HG03064 (cell line): Measurements from ENCODE around the gene ZNF778.

Experiments used
- ATAC-seq: cut with Tn5 transposase; IDR thresholded peaks from one replicate; pipeline ENCODE4 v1.9.1; 2021; ENCODE audit warnings: low read depth; ENCODE audit not compliant: unreplicated experiment

The ZNF778 gene

DNA sequence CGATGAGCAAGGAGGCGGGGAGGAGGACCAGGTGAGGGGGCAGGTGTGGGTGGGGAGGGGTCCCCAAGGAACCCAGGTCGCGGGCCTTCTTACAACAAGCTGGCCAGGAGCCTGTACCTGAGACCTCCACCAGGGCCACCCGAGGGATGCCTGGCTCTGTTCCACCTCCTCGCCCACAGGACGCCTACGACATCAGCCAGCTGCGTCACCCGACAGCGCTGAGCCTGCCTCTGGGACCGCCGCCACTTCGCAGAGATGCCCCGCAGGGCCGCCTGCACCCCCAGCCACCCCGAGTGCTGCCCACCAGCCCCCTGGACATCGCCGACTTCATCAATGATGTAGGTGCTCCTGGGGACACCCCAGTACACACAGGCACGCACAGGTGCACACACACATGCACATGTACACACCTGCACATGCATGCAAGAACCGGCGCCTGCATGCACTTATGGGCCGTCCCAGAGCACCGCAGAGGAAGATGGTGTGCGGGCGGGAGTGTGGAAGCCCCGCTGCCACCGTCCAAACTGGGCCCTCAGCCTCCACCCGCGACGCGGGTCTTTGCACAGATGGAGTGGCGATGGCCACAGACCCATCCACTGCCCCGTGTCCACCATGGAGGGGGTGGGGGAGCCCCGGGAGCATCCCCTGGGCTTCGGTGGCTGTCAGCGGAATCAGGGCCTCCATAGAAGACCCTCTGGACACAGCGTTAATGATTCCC is 23.8 kb upstream of the ZNF778 start:
- ATAC-seq = no peak

DNA sequence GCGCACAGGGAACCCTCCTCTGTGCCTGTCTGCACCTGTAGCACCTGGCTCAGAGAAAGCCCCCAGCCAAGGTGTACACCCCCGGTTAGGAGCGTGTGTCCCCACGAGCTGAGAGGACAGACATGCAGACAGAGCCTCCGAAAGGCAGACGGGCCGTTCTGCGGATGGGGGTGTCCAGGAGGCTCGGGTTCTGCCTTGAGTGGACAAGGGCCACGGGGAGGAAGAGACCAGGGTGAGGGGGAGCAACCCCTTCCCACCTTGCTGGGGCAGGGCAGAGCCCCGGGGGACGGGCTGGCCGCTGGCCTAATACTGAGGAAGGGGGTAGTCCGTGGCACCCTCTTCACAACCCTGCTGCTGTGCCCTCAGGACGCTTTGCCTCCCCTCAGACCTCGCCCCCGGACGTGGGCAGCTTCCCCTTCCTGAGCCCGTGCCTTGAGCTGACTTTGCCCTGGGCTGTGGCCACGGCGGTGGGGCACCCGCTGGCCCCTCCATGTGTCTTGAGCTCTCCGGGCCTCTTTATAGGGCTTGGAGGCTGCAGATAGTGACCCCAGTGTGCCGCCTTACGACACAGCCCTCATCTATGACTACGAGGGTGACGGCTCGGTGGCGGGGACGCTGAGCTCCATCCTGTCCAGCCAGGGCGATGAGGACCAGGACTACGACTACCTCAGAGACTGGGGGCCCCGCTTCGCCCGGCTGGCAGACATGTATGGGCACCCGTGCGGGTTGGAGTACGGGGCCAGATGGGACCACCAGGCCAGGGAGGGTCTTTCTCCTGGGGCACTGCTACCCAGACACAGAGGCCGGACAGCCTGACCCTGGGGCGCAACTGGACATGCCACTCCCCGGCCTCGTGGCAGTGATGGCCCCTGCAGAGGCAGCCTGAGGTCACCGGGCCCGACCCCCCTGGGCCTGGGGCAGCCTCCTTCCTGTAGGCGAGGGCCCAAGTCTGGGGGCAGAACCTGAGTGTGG is 22.9 kb upstream of the ZNF778 start:
- ATAC-seq = no peak

- ATAC-seq = no peak
These were observed 21.9 kb upstream of the ZNF778 start for GRCh38 chr16:89195521-89196171.

DNA sequence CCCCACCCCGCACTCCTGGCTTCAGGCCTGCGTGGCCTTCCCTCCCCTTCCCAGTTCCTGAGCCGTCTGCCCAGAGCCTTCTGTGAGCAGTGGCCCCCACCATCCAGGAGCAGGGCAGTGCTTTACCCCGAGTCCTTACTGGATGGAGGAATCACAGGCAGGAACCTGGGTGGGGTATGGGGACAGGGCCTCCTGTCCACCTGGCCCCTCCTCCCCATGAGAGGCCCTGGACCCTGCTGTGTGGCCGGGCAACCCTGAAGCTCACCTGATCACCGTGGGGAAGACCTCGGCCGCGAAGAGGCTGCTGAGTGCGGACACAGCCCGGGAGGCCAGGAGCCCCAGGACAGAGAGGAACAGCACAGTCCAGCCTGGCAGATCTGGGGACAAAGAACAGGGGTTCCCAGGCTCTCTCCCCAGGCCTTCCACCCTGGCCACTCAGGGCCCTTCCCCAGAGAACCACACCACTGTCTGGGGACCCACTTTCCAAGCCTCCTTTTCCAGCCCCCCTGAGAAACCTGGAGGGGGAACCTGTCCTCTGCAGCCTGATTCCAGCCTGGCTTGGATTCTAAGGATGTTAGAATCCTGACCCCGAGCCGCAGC is 20.4 kb upstream of the ZNF778 start:
- ATAC-seq = no peak

DNA sequence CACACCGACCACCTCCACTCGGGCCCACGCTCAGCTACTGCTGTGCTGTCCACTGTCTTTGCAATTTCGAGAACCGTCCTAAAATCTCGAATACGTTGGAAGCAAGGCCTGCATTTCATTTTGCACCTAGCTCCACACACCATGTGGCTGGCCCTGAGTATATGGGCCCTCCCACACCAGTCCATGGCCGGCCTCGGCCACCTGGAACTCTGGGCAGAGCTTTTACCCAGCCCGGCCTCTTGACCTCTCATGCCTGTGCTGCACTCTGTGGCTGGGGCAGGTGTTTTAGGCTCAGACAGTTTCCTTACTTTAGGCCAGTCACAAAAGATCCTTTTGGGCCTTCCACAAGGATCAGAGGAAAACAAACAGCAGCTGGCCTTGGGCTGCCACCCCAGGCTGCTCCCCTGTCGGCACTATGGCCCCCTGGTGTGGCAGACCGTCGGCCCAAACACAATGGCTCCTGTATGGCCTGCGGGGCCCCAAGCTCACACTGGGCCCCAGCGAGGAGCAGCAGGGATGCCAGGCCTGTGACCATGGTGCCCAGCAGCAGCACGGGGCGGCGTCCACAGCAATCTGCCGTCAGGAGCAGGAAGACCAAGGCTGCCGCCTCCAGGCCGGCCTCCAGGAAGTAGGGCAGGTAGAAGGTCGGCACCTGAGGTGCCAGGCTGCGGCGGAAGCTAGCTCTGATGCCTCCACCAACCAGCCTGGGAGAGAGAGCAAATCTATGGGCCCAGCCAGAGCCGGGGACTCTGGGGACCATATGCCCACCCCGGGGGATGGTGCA is 19.7 kb upstream of the ZNF778 start:
- no peak for ATAC-seq

- ATAC-seq = no peak
These were observed 18.9 kb upstream of the ZNF778 start for GRCh38 chr16:89198417-89199240.

- no peak for ATAC-seq
These were observed 18.0 kb upstream of the ZNF778 start for GRCh38 chr16:89199241-89200123.

- no peak for ATAC-seq
These were observed 17.2 kb upstream of the ZNF778 start, which contains the start of gene SLC22A31 for GRCh38 chr16:89200124-89200849. TSS of gene SLC22A31 (minus strand) at chr16:89200537. CDS start at chr16:89200501, 36 bp downstream.

DNA sequence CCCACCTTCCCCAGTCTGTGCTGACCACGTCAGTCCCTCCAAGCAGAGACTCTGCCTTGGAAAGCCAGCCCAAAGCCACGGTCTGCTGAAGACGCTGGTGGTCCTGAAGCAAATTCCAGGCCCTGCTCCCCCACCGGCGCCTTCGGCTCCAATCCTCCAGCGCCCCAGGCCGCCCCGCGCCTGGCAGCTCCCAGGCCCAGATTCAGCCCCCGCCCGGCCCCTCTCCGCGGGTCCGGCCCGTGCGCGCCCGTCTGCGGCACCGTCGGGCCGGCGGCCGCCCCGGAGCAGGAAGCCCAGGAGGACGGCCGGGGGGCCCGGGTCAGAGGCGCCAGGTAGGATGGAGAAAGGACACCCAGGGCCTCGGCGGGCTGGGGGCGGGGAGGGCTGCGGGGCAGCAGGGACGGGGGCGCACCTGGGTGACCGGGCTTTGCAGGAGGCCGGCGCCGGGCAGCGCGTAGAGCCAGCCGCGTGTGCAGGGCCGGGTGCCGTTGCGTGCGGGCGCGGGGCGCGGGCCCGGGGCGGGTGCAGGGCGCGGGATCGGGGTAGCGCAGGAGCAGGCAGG is 16.6 kb upstream of the ZNF778 start:
- no peak for ATAC-seq

DNA sequence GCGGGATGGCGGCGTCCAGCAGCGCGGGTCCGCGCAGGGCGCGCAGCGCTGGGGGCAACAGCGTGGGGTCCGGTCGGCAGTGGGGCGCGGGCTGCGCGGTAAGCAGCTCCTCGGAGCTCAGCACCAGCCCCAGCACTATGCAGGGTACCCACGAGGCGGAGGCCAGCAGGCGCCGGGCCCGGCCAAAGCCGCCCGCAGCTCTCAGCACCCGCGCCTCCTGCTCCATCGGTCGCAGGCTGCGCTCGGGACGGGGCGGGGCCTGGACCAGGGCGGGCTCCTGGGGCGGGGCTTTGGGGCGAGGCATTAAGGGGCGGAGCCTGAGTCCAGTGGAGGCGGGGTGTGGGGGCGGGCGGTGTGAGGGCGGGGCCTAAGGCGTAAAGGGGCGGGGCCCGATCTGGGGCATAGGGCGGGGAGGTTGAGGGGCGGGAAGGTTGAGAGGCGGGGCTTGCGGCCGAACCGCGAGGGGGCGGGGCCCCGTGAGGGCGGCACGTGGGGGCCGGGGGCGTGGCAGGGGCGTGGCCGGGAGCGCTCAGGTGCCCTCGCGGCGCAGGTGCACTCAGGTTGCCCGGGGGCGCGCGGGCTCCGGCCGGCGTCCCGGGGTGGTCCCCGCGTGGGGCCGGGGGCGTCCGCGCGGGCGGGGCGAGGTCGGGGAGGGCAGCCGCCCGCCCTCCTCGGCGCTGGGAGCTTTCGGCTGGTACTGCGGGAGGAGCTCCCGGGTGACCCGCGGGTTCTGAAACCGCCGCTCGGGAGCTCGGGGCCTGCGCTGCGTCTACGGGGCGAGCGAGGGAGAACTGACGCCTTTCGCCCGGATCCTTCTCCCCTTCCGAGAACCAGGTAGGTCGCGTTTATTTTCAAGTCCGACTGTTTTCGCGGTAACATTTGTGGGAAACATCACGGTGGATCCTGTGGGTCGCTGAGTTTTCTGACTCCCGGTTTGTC is 15.8 kb upstream of the ZNF778 start:
- peak; percentile 58 for ATAC-seq

DNA sequence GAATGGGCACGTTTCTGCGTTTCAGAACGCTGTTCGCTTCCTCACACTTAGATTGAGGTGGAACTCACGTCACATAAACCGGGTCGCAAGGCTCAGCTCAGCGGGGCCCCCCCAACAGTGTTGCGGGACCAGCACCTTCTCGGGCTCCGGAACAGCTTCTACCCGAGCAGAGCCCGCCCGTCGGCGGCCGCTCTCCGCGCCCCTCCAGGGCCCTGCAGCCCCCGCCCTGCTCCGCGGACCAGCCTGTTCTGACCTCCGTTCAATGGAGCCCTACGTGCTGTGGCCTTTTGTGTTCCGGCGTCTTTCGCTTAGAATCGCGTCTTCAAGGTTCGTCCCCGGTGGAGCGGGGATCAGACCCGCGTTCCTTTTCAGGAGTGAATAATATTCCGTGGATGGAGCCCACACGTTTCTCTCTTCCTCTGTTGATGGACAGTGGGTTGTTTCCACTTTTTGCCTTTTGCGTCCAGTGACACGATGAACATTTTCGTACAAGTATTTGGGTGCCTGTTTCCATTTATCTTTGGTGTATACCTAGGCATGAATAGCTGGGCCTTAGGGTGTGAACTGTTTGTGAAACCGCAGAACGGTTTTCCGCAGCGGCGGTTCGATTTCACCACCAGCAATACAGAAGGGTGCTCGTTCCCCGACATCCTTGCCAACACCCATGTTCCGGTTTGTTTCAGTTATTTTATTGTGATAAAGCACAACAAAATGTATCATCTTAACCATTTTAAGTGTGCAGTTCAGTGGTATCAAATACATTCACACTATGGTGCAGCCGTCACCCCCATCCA is 14.9 kb upstream of the ZNF778 start:
- ATAC-seq = no peak

DNA sequence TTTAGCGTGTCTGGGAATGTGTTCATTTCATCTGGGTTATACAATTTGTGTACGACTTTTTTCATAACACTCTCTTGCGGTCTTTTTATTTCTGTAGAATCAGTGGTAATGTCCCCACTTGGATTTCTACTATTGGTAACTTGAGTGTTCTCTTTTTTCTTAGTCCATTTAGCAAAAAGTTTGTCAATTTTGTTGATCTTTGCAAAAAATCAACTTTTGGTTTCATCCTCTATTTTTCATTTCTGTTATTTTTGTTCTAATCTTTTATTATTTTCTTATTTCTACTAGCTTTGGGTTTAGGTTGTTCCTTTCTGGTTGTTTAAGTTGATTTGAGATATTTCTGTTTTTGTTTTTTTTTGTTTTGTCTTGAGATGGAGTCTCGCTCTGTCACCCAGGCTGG is 9.5 kb upstream of the ZNF778 start:
- no peak for ATAC-seq

DNA sequence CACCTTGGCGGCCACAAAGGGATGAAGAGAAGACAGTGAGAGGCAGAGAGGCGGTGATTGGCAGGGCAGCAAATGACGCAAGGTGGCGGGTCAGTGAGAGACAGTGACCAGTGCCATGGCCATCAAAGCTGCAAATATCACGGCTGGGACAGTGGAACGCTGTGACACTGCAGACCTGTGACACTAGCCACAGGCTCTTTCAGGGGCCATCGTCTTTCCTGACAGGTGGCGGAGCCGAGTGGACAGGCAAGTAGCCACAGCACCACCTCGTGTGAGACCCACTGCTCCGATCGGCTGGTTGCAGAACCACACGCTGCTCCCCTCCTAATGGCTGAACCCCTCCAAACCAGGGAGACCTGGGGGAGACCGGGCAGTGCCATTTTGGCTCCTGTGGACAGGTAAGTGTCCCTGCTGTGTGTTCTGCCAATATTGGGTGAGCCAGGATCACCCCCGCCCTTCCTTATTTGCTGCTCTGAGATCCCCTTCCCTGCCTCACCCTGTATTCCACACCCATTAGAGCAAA is 7.9 kb upstream of the ZNF778 start:
- ATAC-seq = no peak

- ATAC-seq = no peak
These were observed 7.2 kb upstream of the ZNF778 start for GRCh38 chr16:89210165-89210903.
